ENCODE results near the gene IL1RL2. TPM values are rescaled to one million over a fixed set of nuclear protein-coding genes. Genes with fewer than 3 reads are reported as not detected.

IL1RL2 gene
- total RNA-seq, 1 experiment from 2014 or later = not detected

DNA sequence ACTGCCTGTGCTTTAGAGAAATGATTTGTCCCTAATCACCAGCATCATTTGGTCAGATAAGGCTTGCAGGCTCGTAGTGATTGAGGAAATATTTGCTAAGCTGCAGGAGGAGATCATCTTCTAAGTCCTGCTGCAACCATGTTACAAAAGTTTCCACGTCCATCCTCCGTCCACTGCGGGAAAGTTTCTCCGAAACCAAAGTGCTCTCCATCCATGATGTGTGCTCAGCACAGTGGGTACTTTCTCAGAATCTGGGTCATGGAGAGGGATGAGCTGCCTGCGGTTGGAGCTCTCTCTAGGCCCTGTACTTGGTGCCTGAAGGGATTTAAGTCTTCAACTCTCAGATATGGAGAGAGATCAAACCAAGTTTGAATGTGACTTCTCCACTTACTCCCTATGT is 39.3 kb downstream of the IL1RL2 start:
- Histone ChIP-seq H3K27me3 (ENCODE audit: control insufficient read depth, insufficient read depth, low read length) (no peaks in the 10 kb centered on the region), H3K4me3 (ENCODE audit: low read depth in 2 of 2, low read length in 2 of 2) (no peak overlapping the region), H3K4me1 (ENCODE audit: control insufficient read depth, insufficient read depth, low read length) (peaks cover 7% of the 10 kb centered on the region; the same call in 1 of the 2 replicates), H3K27ac (ENCODE audit: low read length) (no peak overlapping the region), H3K36me3 (ENCODE audit: control insufficient read depth, insufficient read depth, low read length) (no peaks in the 10 kb centered on the region), H3K9me3 (ENCODE audit: control insufficient read depth, insufficient read depth, low read depth, low read length) (no peaks in the 10 kb centered on the region)
- TF ChIP-seq, protein P1, sequence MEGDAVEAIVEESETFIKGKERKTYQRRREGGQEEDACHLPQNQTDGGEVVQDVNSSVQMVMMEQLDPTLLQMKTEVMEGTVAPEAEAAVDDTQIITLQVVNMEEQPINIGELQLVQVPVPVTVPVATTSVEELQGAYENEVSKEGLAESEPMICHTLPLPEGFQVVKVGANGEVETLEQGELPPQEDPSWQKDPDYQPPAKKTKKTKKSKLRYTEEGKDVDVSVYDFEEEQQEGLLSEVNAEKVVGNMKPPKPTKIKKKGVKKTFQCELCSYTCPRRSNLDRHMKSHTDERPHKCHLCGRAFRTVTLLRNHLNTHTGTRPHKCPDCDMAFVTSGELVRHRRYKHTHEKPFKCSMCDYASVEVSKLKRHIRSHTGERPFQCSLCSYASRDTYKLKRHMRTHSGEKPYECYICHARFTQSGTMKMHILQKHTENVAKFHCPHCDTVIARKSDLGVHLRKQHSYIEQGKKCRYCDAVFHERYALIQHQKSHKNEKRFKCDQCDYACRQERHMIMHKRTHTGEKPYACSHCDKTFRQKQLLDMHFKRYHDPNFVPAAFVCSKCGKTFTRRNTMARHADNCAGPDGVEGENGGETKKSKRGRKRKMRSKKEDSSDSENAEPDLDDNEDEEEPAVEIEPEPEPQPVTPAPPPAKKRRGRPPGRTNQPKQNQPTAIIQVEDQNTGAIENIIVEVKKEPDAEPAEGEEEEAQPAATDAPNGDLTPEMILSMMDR (IDR thresholded peaks at IDR 0.05) = no peak
- TF ChIP-seq, protein P2, sequence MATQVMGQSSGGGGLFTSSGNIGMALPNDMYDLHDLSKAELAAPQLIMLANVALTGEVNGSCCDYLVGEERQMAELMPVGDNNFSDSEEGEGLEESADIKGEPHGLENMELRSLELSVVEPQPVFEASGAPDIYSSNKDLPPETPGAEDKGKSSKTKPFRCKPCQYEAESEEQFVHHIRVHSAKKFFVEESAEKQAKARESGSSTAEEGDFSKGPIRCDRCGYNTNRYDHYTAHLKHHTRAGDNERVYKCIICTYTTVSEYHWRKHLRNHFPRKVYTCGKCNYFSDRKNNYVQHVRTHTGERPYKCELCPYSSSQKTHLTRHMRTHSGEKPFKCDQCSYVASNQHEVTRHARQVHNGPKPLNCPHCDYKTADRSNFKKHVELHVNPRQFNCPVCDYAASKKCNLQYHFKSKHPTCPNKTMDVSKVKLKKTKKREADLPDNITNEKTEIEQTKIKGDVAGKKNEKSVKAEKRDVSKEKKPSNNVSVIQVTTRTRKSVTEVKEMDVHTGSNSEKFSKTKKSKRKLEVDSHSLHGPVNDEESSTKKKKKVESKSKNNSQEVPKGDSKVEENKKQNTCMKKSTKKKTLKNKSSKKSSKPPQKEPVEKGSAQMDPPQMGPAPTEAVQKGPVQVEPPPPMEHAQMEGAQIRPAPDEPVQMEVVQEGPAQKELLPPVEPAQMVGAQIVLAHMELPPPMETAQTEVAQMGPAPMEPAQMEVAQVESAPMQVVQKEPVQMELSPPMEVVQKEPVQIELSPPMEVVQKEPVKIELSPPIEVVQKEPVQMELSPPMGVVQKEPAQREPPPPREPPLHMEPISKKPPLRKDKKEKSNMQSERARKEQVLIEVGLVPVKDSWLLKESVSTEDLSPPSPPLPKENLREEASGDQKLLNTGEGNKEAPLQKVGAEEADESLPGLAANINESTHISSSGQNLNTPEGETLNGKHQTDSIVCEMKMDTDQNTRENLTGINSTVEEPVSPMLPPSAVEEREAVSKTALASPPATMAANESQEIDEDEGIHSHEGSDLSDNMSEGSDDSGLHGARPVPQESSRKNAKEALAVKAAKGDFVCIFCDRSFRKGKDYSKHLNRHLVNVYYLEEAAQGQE (IDR thresholded peaks at IDR 0.05; ENCODE audit: insufficient read depth in 1 of 2, low read depth in 2 of 2, low read length in 1 of 2) = no peak
- TF ChIP-seq POLR2AphosphoS5 (IDR thresholded peaks at IDR 0.05; ENCODE audit: low read depth, low read length) (no peak), SIN3A (IDR thresholded peaks at IDR 0.05; ENCODE audit: borderline replicate concordance, insufficient read depth, low read depth, low read length) (no peak), TCF7L2 (IDR thresholded peaks at IDR 0.05; ENCODE audit: low read depth, low read length) (no peak)
- intact Hi-C loops (cut with micrococcal nuclease; ENCODE audit: unreplicated experiment) = no loop called here
- CTCF ChIA-PET = no interaction called here
- in situ Hi-C loops (cut with HindIII; ENCODE audit: low pct_unique_long_range_greater_than_20kb, low sequenced_read_pairs) = no loop called here
- DNase-seq (ENCODE audit: low read depth, low spot score) (no peak), ATAC-seq (no peak)
- POLR2A ChIA-PET = no interaction called here
- no TSS peak for BruUV-seq (replicated peaks)

DNA sequence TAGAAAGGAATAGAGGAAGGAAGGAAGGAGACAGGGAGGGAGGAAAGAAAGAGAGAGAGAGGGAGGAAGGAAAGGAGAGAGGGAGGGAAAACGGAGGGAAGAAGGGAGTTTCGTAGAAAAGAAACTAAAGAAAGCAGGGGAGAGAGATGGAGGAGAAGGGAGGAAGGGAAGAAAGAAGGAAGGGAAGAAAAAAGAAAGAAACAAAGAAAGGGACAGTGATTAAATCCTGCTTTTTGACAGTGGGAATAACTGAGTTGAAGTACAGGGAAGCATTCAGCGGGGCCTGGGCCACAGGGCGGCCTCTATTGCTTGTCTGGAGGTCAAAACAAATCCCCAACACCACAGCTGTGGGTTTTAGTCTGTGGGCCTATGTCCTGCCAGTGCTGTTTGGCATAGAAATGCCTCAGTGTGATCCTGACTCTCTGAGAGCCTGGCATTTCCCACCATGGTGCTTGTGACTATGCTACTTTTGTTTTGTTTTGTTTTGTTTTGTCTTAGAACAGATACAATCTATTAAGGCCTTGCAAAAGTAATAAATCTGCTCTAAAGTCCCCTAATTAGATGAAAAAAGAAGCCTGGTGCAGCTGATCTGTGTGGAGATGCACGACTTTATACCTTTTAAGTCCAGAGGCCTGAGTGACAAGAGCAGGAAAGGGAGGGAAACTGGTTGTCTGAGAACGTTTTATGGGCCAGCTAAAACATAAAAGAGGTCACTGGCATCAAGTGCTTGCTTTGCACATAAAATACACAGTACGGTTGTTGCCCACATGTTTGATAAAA is 40.0 kb downstream of the IL1RL2 start:
- no peak overlapping the region; the same call in 1 of the 2 replicates for H3K27ac ChIP-seq (ENCODE audit: low read length)
- no TSS peak for BruUV-seq (replicated peaks)
- H3K9me3 ChIP-seq (ENCODE audit: control insufficient read depth, insufficient read depth, low read depth, low read length) = no peaks in the 10 kb centered on the region
- H3K4me1 ChIP-seq (ENCODE audit: control insufficient read depth, insufficient read depth, low read length) = peaks cover 7% of the 10 kb centered on the region; the same call in 1 of the 2 replicates
- no peak for DNase-seq (ENCODE audit: low read depth, low spot score)
- CTCF ChIA-PET = no interaction called here
- no peak overlapping the region; a peak in 1 of 4 replicates for H3K4me3 ChIP-seq (ENCODE audit: low read depth in 2 of 2, low read length in 2 of 2)
- no peak; the same call in 1 of the 2 replicates for ATAC-seq
- no peak for TF ChIP-seq POLR2AphosphoS5 (IDR thresholded peaks at IDR 0.05; ENCODE audit: low read depth, low read length)
- TF ChIP-seq, protein P2 (IDR thresholded peaks at IDR 0.05; ENCODE audit: insufficient read depth in 1 of 2, low read depth in 2 of 2, low read length in 1 of 2) = no peak
- TF ChIP-seq SIN3A (IDR thresholded peaks at IDR 0.05; ENCODE audit: borderline replicate concordance, insufficient read depth, low read depth, low read length) = no peak
- TF ChIP-seq, protein P1 (IDR thresholded peaks at IDR 0.05) = no peak
- TF ChIP-seq TCF7L2 (IDR thresholded peaks at IDR 0.05; ENCODE audit: low read depth, low read length) = no peak
- no peaks in the 10 kb centered on the region for H3K36me3 ChIP-seq (ENCODE audit: control insufficient read depth, insufficient read depth, low read length)
- no peaks in the 10 kb centered on the region for H3K27me3 ChIP-seq (ENCODE audit: control insufficient read depth, insufficient read depth, low read length)
- in situ Hi-C loops (cut with HindIII; ENCODE audit: low pct_unique_long_range_greater_than_20kb, low sequenced_read_pairs) (no loop called here), intact Hi-C loops (cut with micrococcal nuclease; ENCODE audit: unreplicated experiment) (no loop called here)
- POLR2A ChIA-PET = no interaction called here
